GM20431 (cell line): ENCODE data around the gene C1QTNF1.

ENCODE experiments used
- in situ Hi-C: fragments of 300-500 bp; cut with MseI, MboI; formaldehyde crosslinking; loops from one replicate; pipeline ENCODE4 v1.15.0; 2020; ENCODE audit warnings: low sequenced_read_pairs; ENCODE audit not compliant: unreplicated experiment

Gene C1QTNF1

DNA sequence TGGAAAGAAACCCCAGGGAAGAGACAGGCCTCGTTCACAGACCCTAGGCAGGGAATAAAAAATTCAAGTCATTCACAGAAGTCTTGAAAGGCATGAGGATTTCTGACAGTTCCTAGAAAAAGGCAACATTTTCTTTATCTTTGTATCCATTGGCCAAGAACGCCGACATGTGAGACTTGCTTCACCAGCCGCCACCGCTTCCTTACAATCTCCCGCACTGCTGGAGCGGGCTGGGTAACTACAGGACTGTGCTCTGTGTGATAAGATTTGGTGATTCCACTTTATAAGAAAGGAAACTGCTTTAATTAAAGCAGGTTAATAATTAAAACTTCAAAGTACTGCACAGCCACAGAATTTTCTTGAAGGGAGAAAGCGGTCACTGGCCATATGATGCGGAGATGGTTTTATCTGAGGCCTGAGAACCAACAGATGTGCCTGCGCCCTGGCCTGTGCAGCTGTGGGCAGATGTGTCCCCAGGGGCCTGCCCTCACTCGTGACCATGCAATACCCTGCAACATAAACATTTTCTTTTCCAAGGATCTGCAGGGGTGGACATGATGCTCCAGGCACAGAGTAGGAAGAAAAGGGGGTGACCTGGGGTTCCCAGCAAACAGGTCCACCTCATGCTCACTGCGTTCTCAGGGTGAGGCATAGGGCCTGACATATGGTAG lies 31.3 kb upstream of the C1QTNF1 start:
- in situ Hi-C loops: no loop called here

DNA sequence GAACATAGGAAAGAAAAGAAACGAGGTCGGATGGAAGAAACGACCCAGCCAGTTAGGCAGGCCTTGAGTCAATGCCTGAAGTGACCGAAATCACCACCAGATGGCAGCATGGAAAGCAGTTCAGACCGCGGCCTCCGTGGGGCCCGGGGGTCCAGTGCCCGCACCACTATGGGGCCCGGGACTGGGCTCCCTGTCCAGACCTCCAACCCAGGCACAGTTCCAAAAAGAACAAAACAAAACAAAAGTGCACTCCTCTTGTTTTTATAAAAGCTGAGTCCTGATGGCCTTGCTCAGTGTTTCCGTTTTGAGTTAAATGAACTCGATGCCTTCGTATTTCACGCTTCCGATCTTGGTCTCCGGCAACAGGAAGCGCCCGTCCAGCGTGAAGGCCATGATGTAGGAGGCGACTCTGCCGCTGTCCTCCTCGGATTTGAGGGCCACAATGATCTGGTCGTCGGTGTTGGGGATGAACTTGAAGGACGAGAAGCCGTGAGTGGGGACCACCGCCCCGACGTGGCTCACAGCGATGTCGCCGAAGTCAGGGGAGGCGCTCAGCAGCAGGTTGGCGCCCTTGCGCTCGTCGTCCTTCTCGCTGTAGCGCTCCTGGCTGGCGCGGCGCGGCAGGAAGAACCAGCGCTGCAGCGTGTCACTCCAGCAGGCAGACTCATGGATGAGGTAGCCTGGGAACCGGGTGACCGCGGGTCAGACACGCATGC lies 30.6 kb upstream of the C1QTNF1 start:
- in situ Hi-C loops: no loop called here

DNA sequence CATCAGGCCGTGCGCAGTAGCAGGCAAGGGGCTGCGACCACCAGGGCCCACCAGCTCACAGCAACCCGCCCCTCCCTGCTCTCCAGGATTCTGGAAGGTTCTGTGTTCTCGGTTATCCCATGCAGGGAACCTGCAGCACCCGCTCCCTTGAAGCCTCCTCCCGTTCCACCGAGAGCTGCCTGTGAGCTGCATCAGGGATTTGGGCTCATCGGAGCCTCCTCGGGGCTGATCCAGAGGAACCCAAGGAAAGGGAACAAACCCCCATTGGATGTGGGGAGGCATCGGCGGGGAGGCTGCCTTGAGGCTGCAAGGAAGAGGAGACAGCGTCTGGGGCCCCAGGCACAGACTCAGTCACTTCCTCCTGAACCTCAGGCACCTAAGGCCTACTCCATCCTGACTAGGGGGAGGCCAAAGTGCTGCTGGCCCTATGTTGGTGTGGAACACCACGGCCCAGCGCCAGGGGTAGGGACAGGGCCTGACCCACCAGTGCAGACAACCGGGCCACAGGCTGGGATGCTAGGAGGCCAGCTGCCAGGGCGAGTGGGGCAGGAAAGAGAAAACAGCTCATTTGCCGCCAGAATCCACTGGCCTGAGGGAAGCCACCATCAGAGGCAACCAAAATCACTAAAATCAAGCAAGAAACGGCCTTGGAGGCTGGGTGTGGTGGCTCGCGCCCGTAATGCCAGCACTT lies 29.8 kb upstream of the C1QTNF1 start:
- in situ Hi-C loops: no loop called here

DNA sequence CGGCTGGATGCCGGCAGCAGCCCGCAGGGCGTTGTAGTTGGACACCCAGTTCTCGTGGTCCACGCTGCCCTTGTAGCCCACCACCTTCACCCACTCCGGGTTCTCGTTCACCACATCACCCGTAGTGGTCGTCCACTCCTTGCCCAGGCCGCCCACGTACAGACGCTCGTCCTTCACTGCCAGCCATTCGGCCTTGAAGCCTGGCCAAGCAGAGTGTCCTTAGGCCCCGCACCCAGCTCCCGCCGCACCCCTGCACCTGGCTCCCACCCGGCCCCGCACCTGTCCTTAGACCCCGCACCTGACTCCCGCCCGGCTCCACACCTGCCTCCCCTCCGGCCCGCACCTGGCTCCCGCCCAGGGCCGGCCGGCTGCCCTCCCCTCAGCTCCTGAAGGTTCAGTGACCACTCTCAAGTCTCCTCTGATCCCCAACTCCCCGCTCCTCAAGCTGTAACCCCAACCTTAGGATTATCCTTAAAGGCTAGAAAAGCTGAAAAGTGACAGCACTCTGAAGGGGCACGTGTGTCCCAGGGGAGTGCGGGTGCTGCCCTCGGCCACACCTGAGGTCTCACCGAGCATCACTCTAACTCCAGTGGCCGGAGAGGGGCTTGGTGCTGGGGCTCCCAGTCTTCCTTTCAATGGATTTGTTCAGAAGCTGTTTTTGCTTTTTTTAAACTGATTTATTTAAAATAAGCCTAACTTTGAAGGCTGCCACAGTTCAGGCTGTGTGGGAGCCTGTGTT lies 28.8 kb upstream of the C1QTNF1 start:
- in situ Hi-C loops: no loop called here

DNA sequence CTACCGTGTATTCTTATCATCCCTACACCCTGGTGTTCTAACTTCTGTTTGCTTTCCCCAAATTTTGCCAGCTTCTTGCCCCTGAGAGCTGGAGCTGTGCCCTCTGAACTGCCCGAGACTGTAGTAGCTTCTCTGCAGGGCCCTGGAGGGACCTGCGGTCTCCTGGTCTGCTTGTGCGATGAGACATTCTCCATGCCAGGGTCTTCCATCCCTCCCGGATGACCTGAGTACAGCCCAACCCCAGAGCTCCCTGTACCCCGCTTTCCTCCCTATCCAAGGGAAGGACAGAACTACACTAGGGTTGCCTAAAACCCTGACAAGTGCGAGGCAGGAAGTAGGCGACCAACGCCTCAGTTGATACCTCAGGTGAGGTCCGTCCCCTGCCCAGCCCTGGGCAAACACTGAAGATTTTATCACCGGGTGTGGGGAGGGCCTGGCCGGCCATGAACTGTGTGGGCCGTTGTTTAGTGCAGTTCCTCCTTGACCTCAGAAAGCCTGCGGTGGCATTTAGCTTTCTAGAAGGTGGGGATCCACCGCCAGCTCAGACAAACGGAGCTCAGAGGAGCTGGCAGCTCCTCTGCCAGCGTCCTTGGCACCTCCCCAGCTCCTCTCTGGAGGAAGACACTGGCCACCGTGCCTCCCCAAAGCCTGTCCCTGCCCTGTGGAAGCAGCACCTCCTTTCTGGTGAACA lies 28.1 kb upstream of the C1QTNF1 start:
- in situ Hi-C loops: no loop called here

DNA sequence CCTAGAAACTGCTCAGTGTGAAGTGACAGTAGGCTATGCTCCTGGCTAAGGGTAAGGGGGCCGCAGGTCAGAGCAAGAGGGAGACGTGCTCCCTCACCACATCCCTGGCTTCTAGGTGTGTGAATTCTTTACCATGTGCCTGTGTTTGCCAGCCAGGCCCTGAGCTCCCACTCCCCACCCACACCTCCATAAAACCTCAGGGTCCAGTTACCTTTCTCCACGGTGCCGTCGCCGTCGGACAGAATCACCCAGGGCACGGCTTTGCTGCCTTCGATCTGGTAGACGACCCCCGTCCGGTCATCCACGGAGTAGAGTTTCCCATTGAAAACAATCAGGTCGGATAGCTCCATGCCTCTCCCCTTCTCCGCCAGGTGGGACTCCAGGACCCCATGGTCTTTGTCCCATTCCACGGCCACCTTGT lies 27.2 kb upstream of the C1QTNF1 start:
- in situ Hi-C loops: no loop called here

DNA sequence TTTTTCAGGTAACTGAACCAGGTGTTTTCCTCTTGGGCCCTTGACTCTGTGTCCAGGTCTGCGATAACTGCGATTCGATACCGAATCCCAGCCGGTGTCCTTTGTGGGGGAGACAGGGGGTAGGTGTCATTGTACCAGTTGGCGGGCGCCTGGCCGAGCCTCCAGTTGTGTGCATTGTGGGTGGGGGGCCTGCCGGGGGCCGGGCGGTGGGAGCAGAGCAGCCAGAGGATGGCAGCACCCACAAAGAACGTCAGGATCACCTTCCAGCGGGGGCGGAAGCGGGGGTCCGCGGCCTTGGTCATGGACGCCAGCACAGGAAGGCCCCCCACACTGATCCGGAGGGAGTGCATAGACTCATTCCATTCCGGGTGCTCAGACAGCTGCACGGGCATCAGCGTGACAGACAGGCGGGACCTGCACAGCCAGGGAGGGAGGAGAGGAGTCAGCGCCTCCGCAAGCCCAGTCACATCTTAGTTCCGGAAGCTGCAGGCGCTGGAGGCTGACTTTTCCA lies 26.7 kb upstream of the C1QTNF1 start:
- in situ Hi-C loops: no loop called here

DNA sequence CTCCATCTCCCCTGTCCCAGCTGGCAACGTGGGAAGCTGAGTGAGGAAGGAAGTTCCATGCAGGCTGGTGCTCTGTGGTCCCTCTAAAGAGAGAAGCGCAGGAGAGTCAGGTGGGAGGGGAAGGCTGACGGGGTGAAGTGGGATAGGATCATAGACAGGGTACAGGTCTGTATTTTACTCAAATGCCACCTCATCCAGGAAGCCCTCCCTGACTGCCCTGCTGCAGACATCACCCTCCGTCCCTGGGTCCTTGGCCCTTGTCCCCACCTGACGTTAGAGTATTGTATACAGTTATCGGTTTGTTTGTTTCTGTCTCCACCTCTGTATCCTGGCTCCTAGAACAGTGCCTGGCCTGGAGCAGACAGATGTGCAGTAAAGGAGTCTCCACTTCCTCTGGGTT lies 26.1 kb upstream of the C1QTNF1 start:
- in situ Hi-C loops: no loop called here

DNA sequence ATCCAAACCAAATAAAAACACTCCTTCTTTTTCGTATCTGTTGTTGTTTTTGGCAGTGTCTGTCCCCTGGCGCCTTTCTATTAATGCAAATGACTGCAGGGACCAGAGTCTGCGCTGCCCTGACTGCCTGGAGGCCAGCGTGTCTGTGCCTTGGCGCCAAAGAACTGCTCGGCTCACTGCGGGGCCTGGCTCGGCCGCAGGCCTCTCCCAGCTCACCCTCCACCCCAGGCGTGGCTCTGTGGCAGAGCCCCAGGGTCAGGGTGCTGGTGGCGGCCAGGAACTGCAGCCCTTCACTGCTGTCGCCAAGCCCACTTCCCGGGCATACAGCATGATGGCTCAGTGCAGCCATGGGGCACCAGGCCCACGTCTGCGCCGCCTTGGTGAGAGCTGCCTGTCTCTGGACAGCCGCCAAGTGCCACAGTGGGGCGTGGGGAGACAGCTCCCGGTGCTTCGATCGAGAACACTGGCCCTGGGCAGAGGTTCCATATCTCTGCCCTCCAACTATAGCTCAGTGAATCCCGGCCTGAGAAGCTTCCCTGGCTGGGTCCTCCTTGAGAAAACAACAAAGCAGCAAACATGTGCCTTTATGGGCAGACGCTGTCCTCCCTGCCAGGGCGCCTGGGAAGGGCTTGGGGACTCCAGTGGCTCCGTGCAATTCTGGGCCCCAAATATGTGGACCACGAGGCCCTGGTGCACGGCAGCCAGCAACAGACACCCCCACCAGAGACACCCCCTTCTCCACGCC lies 25.5 kb upstream of the C1QTNF1 start:
- in situ Hi-C loops: no loop called here

DNA sequence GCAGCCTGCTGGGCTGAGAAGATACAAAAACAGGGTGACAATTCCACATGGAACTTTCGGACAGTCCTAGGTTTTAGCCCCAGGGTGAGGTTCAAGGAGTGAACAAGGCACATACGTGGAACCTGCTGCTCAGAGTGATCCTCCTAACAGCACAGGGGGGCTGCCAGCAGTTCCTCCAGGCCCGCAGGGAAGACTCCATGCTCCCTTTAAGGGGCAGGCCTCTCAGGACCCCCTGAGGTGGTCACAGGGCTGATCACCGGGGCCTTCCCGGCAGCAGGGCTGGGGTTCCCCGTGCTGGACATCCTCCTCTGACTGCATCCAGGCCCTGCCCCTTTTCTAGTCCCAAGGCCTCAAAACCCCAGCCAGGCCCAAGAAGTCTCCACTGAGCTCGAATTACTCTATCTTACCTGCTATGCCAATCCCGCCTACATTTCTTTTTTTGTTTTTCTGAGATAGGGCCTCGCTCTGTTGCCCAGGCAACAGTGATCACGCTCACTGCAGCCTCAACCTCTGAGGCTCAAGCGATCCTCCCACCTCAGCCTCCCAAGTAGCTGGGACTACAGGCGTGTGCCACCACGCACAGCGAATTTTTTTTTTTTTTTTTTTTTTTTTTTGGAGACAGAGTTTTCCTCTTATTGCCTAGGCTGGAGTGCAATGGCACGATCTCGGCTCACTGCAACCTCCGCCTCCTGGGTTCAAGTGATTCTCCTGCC lies 24.8 kb upstream of the C1QTNF1 start:
- in situ Hi-C loops: no loop called here

DNA sequence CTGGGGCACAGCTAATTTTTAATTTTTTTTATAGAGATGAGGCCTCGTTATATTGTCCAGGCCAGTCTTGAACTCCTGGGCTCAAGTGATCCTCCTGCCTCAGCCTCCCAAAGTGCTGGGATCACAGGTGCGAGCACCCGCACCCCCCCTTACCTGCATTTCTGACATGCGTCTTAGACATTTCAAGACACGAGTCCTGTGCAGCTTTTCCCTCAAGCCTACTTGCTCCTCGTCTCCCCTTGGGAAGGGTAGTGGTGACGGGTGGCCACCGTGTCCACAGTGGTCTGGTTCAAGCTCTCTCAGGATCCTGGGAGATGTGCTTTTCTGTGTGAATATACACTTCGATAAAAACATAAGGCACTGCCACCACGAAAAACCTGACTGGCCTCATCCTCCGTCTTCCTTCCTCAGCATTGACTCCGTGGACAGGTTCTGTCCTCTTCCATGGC lies 24.0 kb upstream of the C1QTNF1 start:
- in situ Hi-C loops: no loop called here

DNA sequence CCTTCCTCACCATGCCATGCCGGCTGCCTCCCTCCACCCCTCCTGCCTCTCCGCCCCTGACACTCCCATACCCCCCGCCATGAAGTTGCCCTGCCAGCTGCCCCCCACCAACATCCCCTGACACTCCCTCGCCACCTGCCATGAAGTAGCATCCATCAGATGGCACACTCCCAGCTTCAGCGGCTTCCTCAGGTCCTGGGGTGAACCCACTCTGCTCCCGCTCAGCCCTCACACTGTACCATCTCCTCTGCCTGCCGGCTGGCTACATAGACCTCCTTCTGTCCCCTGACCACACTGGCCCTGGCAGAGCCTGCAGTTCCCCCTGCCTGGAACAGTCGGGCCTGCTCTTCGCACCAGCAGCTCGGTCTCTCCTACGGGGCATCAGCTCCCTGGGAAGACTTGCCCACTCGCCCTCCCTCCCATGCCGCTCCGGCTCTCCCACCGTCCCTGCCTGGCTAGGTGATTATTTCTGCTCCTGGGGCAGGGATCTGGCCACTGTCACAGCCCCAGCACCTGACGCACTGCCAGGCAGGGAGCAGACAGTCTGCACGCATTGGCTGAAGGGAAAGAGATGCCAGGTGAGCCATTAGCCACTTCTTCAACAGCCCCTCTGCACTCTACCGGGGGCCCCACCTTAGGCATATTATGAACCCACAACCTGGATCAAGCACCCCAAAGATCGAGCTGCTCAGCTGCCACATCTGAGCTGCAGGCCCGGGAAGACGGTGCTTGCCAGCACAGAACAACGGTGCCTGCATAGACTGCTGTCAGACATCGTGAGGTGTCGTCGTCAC lies 23.4 kb upstream of the C1QTNF1 start:
- in situ Hi-C loops: no loop called here

DNA sequence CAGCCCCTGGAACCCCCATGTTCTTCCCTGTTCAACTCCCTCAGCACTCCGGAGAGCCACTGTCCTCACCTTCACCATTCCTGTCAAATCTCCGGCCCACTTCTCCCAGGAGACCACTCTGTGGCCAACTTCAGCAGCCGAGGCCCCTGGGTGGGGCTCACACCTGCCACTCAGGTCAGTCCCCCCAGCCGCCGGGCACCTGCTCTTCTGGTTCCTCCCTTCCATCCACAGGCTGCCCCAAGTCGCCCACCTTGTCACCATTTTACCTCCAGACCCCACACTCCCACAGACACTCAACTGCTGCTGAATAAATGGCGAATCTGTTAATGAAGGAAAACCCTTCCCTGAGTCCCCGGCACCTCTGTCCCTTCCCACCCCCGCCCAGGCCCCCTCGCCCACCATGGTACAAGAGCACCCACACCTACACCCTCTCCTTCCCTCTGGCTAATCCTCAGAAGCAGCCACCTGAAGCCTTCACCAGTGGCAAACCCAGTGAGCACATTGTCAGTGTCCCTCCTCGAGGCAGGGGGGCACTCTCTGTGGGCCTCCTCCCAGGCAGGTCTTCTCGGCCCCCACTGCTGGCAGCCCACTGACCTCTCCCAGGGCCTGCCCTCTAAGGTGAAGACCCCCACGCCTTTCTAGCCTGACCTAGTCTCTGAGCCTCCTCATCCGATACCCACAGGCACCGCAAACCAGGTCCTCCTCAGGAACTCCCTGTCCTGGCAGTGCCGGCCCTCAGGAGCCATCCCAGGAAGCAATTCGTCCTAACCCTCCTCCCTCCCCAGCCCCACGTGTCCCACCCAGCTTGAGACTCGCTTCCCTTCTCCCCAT lies 22.6 kb upstream of the C1QTNF1 start:
- in situ Hi-C loops: no loop called here

DNA sequence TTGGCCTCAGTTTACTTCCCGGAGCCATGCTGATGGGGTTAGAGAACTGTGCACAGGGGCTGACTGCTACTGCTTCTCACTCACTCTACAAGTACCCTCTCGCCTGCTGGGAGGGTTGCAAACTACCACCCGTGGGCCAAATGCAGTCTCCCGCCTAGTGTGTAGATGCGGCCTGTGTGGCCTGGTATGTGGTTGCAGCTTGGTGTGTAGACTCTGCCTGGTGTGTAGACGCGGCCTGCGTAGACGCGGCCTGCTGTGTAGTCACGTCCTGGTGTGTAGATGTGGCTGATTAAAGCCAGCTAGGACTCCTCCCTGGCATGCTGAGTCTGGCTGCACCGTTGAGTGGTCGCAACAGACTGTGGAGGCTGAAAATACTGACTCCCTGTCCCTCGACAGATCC lies 21.7 kb upstream of the C1QTNF1 start:
- in situ Hi-C loops: no loop called here

DNA sequence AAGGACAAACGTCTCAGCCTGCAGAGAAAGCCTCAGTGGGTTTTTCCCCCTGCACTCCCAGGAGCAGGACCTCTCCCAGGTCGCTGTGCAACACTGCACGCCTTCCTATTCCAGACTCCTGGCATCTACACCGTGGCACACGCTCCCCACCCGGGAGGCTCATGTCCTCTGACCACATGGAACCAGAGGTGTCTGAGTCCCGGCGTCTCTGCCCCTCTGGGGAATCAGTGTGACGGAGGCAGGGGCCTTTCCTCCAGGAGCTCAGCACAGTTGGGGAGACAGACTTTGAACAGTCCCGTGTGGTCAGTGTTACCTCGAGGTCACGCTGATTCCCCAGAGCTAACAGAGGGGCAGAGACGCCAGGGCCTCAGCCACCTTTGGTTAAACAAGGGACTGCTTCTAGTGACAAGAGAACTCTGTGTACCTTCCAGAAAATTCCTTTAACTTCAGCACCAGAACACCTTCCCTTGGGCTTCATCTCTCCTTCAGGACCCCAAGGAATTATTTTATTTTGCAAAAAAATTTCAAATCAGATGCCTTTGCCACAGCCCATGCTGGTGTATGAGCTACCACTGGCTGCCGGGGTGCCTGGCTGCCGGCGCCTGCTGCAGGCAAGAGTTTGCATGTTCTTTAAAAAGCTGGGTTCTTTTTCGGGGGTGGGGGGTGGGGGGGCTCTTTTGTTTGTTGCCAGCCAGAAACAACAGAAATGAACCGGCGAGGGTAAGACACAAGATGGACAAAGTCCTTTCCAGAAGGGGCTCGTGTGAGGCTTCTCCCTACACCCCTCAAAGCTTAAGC lies 21.0 kb upstream of the C1QTNF1 start:
- in situ Hi-C loops: no loop called here
